ENCODE measurements around the gene KRT20. TPM values are rescaled to one million over a fixed set of nuclear protein-coding genes. Genes with fewer than 3 reads are reported as not detected.

KRT20 gene
- total and polyA plus RNA-seq, 2 experiments from 2014 or later, result not detected

GRCh38 chr17:40900809-40901356, 15.8 kb upstream of the KRT20 start:
- Mint-ChIP-seq H3K27me3 (ENCODE audit: insufficient read depth, low read depth, poor library complexity) (peaks cover 2% of the 10 kb centered on the region), H3K4me1 (peaks cover 11% of the 10 kb centered on the region; the same call in 2 of the 3 replicates), H3K9me3 (no peaks in the 10 kb centered on the region), H3K4me3 (no peak overlapping the region), H3K27ac (no peak overlapping the region), H3K36me3 (ENCODE audit: low read depth) (no peaks in the 10 kb centered on the region)
- Histone ChIP-seq H4K20me1 (replicated peaks; ENCODE audit: insufficient read depth) (no peaks in the 10 kb centered on the region), H3F3A (replicated peaks; ENCODE audit: low read depth) (no peaks in the 10 kb centered on the region), H3K9me2 (ENCODE audit: insufficient read depth) (no peaks in the 10 kb centered on the region), H3K36me3 (ENCODE audit: insufficient read depth) (no peaks in the 10 kb centered on the region), H3K27ac (ENCODE audit: low read depth) (no peak overlapping the region), H3K27me3 (ENCODE audit: insufficient read depth) (no peaks in the 10 kb centered on the region), H3K4me2 (no peak overlapping the region), H3K4me1 (ENCODE audit: insufficient read depth) (no peaks in the 10 kb centered on the region; the same call in 1 of the 2 replicates), H3K4me3 (no peak overlapping the region), H2AFZ (no peak overlapping the region), H3K79me2 (replicated peaks; ENCODE audit: insufficient read depth) (no peaks in the 10 kb centered on the region)
- no peak for ATAC-seq
- TF ChIP-seq NANOG (IDR thresholded peaks at IDR 0.05; ENCODE audit: borderline replicate concordance) (no peak), POLR2AphosphoS5 (IDR thresholded peaks at IDR 0.05; ENCODE audit: low read depth) (no peak), ZNF462 (CRISPR knock-in tag; IDR thresholded peaks at IDR 0.05) (no peak)
- DNase-seq (ENCODE audit: low spot score), result no peak

- Histone ChIP-seq H3K9me2 (ENCODE audit: insufficient read depth) (no peaks in the 10 kb centered on the region), H3K36me3 (ENCODE audit: insufficient read depth) (no peaks in the 10 kb centered on the region), H3K4me3 (no peak overlapping the region), H4K20me1 (replicated peaks; ENCODE audit: insufficient read depth) (no peaks in the 10 kb centered on the region), H3F3A (replicated peaks; ENCODE audit: low read depth) (no peaks in the 10 kb centered on the region), H3K79me2 (replicated peaks; ENCODE audit: insufficient read depth) (no peaks in the 10 kb centered on the region), H3K27ac (ENCODE audit: low read depth) (no peak overlapping the region), H2AFZ (no peak overlapping the region), H3K27me3 (ENCODE audit: insufficient read depth) (no peaks in the 10 kb centered on the region), H3K4me2 (no peak overlapping the region), H3K4me1 (ENCODE audit: insufficient read depth) (no peaks in the 10 kb centered on the region)
- no peak for TF ChIP-seq STAT1 (IDR thresholded peaks at IDR 0.05; ENCODE audit: unreplicated experiment)
- TF ChIP-seq EZH2phosphoT487 (IDR thresholded peaks at IDR 0.05; ENCODE audit: unreplicated experiment), result no peak
- TF ChIP-seq REST (IDR thresholded peaks at IDR 0.05; ENCODE audit: unreplicated experiment), result no peak
- no peak for TF ChIP-seq ZNF331 (CRISPR knock-in tag; IDR thresholded peaks at IDR 0.05; ENCODE audit: low read depth)
- TF ChIP-seq CTCF (conservative IDR thresholded peaks at IDR 0.05; ENCODE audit: low read depth in 2 of 2), result no peak
- TF ChIP-seq EZH2 (IDR thresholded peaks at IDR 0.05; ENCODE audit: low read depth, unreplicated experiment), result no peak
- Mint-ChIP-seq H3K9me3 (no peaks in the 10 kb centered on the region), H3K27me3 (ENCODE audit: insufficient read depth, low read depth, poor library complexity) (peaks cover 6% of the 10 kb centered on the region), H3K36me3 (ENCODE audit: low read depth) (no peaks in the 10 kb centered on the region), H3K4me1 (no peaks in the 10 kb centered on the region), H3K4me3 (no peak overlapping the region), H3K27ac (no peak overlapping the region)
- DNase-seq (ENCODE audit: low spot score) (no peak), ATAC-seq (no peak)
Measured at GRCh38 chr17:40896916-40897455, 11.9 kb upstream of the KRT20 start.

All from GM23338 (cell line).